Caco-2 (cell line): ENCODE measurements around the gene NR6A1. TPM values are rescaled to one million over a fixed set of nuclear protein-coding genes. Genes with fewer than 3 reads are reported as not detected.

ENCODE experiments used
- BruUV-seq: library from RNA; stranded (reverse); fragments of 400-500 nt; replicated peaks from 2 replicates; lab custom pipeline; 2021; lab: Mats Ljungman, UMichigan
- CTCF ChIA-PET: fragments of 300-600 bp; sonication (Branson Sonifier 250); formaldehyde crosslinking; loops from one replicate; lab custom pipeline; 2022; ENCODE audit warnings: antibody characterized with exemption; lab: Charles Lee
- POLR2A ChIA-PET: fragments of 300-600 bp; sonication (Branson Sonifier 250); formaldehyde crosslinking; loops from one replicate; lab custom pipeline; 2022; ENCODE audit warnings: antibody characterized with exemption; lab: Charles Lee
- DNase-seq, 2 experiments: peaks; one replicate each; pipeline versions ENCODE4 v3.0.0 to v3.0.0-alpha.2; 2020 to 2022
- H3K27me3 ChIP-seq: replicated peaks from 2 replicates; pipeline ENCODE4 v1.6.0; 2011; ENCODE audit warnings: low read length; ENCODE audit not compliant: control insufficient read depth, insufficient read depth
- H3K36me3 ChIP-seq: 2 replicates; pipeline ENCODE4 v1.5.1; 2011; ENCODE audit warnings: low read length; ENCODE audit not compliant: control insufficient read depth, insufficient read depth
- H3K4me1 ChIP-seq: fragments of 250-450 bp; sonication (Bioruptor Pico); 2 replicates; pipeline ENCODE4 v1.5.1; 2020; ENCODE audit warnings: mild to moderate bottlenecking
- H3K4me3 ChIP-seq: 2 replicates; pipeline ENCODE4 v1.5.1; 2011; ENCODE audit warnings: low read depth, mild to moderate bottlenecking, control low read depth, low read length
- H3K9me3 ChIP-seq: fragments of 250-450 bp; sonication (Bioruptor Pico); 2 replicates; pipeline ENCODE4 v1.5.1; 2020; ENCODE audit warnings: mild to moderate bottlenecking, moderate library complexity
- H3K27ac Mint-ChIP-seq: one replicate; pipeline ENCODE4 v1.8.0; 2022; ENCODE audit warnings: mixed read lengths; ENCODE audit not compliant: unreplicated experiment
- H3K27me3 Mint-ChIP-seq: one replicate; pipeline ENCODE4 v1.8.0; 2022; ENCODE audit warnings: mixed read lengths; ENCODE audit not compliant: insufficient read depth, unreplicated experiment
- H3K36me3 Mint-ChIP-seq: one replicate; pipeline ENCODE4 v1.8.0; 2022; ENCODE audit warnings: mild to moderate bottlenecking, mixed read lengths; ENCODE audit not compliant: insufficient read depth, unreplicated experiment
- H3K4me1 Mint-ChIP-seq: one replicate; pipeline ENCODE4 v1.8.0; 2022; ENCODE audit warnings: low read depth, mixed read lengths; ENCODE audit not compliant: unreplicated experiment
- H3K4me3 Mint-ChIP-seq: one replicate; pipeline ENCODE4 v1.8.0; 2022; ENCODE audit warnings: mild to moderate bottlenecking, moderate library complexity, mixed read lengths; ENCODE audit not compliant: unreplicated experiment
- H3K9me3 Mint-ChIP-seq: one replicate; pipeline ENCODE4 v1.8.0; 2022; ENCODE audit warnings: mixed read lengths; ENCODE audit not compliant: unreplicated experiment
- CTCF ChIP-seq, 2 experiments: fragments of 200-600 bp in 1 of 2; IDR thresholded peaks; 1 replicate in 1 of 2; 2 replicates in 1 of 2; pipeline versions ENCODE4 v1.5.1 to v1.8.0; 2011 to 2022; ENCODE audit warnings: antibody characterized with exemption in 1 of 2, control low read depth in 1 of 2, inconsistent platforms in 1 of 2, low read depth in 1 of 2, low read length in 1 of 2, mild to moderate bottlenecking in 1 of 2, moderate library complexity in 1 of 2; ENCODE audit not compliant: insufficient read depth in 1 of 2, severe bottlenecking in 1 of 2, unreplicated experiment in 1 of 2
- intact Hi-C: fragments of 100-400 bp; cut with micrococcal nuclease; formaldehyde crosslinking; loops from one replicate; pipeline ENCODE4 v1.10.0; 2022; ENCODE audit not compliant: unreplicated experiment
- total RNA-seq: library from RNA; stranded (reverse); gene quantifications from 2 replicates; pipeline ENCODE4 v1.2.3, GENCODE V29; 2022

NR6A1 gene
- total RNA-seq, 1 experiment from 2014 or later, result 33.6 TPM

GRCh38 chr9:124769549-124770358 is 1.4 kb downstream of the NR6A1 start:
- no TSS peak for BruUV-seq
- H3K4me1 Mint-ChIP-seq, result peaks cover 18% of the 10 kb centered on the region
- DNase-seq, result peak; percentile 66 to 68

GRCh38 chr9:124768750-124769548 is 2.2 kb downstream of the NR6A1 start:
- intact Hi-C loops, result no loop called here
- H3K4me3 ChIP-seq, result peak overlapping the region; percentile 98
- peak overlapping the region; percentile 100 for H3K4me3 Mint-ChIP-seq
- TSS peak; percentile 32 for BruUV-seq
- H3K27me3 Mint-ChIP-seq, result no peaks in the 10 kb centered on the region
- peak overlapping the region; percentile 87 for H3K27ac Mint-ChIP-seq
- H3K36me3 ChIP-seq, result no peaks in the 10 kb centered on the region
- H3K4me1 ChIP-seq, result no peaks in the 10 kb centered on the region
- no peaks in the 10 kb centered on the region for H3K9me3 ChIP-seq
- DNase-seq, result no peak
- no peaks in the 10 kb centered on the region for H3K9me3 Mint-ChIP-seq
- ChIA-PET CTCF (interaction anchor here (1.0 to 12.7 kb wide), 3 partner anchors 85 to 152 kb away, joined by 4 to 325 read pairs (median 4); partner anchors contain the start of gene WDR38), POLR2A (interaction anchor here (0.7 to 0.8 kb wide), 2 partner anchors 86 to 93 kb away, joined by 3 to 6 read pairs; partner anchors contain the start of gene ARPC5L)
- H3K27me3 ChIP-seq, result no peaks in the 10 kb centered on the region
- peaks cover 18% of the 10 kb centered on the region for H3K4me1 Mint-ChIP-seq
- TF ChIP-seq CTCF (IDR thresholded peaks at IDR 0.05; ENCODE audit: insufficient read depth in 1 of 2, low read depth in 1 of 2, low read length in 1 of 2, severe bottlenecking in 1 of 2, unreplicated experiment in 1 of 2), result no peak
- H3K36me3 Mint-ChIP-seq, result peaks cover 22% of the 10 kb centered on the region

More at GRCh38 chr9:124769549-124770358, 1.4 kb downstream of the NR6A1 start:
- H3K27me3 Mint-ChIP-seq, result no peaks in the 10 kb centered on the region
- no peak for TF ChIP-seq CTCF (IDR thresholded peaks at IDR 0.05; ENCODE audit: insufficient read depth in 1 of 2, low read depth in 1 of 2, low read length in 1 of 2, severe bottlenecking in 1 of 2, unreplicated experiment in 1 of 2)
- no peaks in the 10 kb centered on the region for H3K4me1 ChIP-seq
- peak overlapping the region; percentile 100 for H3K4me3 Mint-ChIP-seq
- H3K9me3 ChIP-seq, result no peaks in the 10 kb centered on the region
- peaks cover 22% of the 10 kb centered on the region for H3K36me3 Mint-ChIP-seq
- no peaks in the 10 kb centered on the region for H3K36me3 ChIP-seq
- intact Hi-C loops, result loop anchor here (5.0 to 10.0 kb wide), 2 partner anchors 173 to 605 kb away; partner anchors contain the start of gene GOLGA1
- CTCF ChIA-PET, result interaction anchor here (0.7 to 12.7 kb wide), 4 partner anchors 84 to 313 kb away, joined by 4 to 325 read pairs (median 4); partner anchors contain the start of gene WDR38
- POLR2A ChIA-PET, result interaction anchor here (0.6 to 0.8 kb wide), 3 partner anchors 49 to 93 kb away, joined by 3 to 6 read pairs (median 3); partner anchors contain the start of gene ARPC5L
- peak overlapping the region; percentile 87 for H3K27ac Mint-ChIP-seq
- no peaks in the 10 kb centered on the region for H3K9me3 Mint-ChIP-seq
- H3K4me3 ChIP-seq, result peak overlapping the region; percentile 98
- no peaks in the 10 kb centered on the region for H3K27me3 ChIP-seq

DNA sequence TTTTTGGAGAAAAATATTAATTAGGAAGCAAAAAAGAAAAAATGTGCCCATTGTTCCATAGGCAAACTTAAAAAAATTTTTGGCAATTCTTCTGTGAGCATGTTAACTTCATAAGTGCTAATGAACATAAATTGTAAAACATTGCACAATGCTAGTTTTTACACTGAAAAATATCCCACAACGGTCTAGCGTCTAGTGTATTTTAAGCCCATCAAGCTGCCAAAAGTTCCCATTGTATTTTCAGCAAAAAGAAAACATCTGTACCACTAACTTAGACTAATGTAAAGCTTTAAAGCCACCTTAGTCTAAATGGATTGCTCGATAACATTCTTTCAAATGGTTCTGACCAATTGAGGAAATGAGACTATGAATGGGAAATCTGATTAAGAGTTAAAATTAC is 2.8 kb downstream of the NR6A1 start:
- BruUV-seq, result no TSS peak
- intact Hi-C loops, result no loop called here
- DNase-seq, result no peak
- Mint-ChIP-seq H3K4me3 (peak overlapping the region; percentile 100), H3K27me3 (no peaks in the 10 kb centered on the region), H3K4me1 (peaks cover 18% of the 10 kb centered on the region), H3K36me3 (peaks cover 22% of the 10 kb centered on the region), H3K27ac (no peak overlapping the region), H3K9me3 (no peaks in the 10 kb centered on the region)
- Histone ChIP-seq H3K27me3 (no peaks in the 10 kb centered on the region), H3K9me3 (no peaks in the 10 kb centered on the region), H3K4me3 (no peak overlapping the region), H3K36me3 (no peaks in the 10 kb centered on the region), H3K4me1 (no peaks in the 10 kb centered on the region)
- no peak for TF ChIP-seq CTCF (IDR thresholded peaks at IDR 0.05; ENCODE audit: insufficient read depth in 1 of 2, low read depth in 1 of 2, low read length in 1 of 2, severe bottlenecking in 1 of 2, unreplicated experiment in 1 of 2)
- POLR2A ChIA-PET, result no interaction called here
- CTCF ChIA-PET, result interaction anchor here (1.4 to 12.7 kb wide), 2 partner anchors 86 to 94 kb away, joined by 4 to 325 read pairs; partner anchors contain the start of gene WDR38
